ENCODE results near the gene MAPKAPK5.

DNA sequence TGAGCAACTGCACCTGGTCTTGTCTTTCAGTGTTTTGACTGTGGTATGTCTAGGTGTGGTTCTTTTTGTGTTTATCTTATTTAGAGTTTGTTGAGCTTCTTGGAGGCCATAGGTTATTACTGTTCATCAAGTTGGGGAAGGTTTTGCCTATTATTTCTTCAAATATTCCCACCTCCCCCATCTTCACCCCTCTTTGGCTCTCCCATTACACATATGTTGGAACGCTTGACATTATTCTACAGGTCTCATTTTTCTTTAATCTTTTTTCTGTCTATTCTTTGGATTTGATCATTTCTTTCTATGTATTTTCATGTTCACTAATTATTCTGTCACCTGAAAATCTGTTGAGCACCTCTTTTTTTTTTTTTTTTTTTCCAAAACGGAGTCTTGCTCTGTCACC is 16.2 kb downstream of the MAPKAPK5 start:
- TF ChIP-seq EZH2 (IDR thresholded peaks at IDR 0.05; ENCODE audit: borderline replicate concordance, low read depth, low read length, severe bottlenecking): no peak
- TF ChIP-seq, protein P1, sequence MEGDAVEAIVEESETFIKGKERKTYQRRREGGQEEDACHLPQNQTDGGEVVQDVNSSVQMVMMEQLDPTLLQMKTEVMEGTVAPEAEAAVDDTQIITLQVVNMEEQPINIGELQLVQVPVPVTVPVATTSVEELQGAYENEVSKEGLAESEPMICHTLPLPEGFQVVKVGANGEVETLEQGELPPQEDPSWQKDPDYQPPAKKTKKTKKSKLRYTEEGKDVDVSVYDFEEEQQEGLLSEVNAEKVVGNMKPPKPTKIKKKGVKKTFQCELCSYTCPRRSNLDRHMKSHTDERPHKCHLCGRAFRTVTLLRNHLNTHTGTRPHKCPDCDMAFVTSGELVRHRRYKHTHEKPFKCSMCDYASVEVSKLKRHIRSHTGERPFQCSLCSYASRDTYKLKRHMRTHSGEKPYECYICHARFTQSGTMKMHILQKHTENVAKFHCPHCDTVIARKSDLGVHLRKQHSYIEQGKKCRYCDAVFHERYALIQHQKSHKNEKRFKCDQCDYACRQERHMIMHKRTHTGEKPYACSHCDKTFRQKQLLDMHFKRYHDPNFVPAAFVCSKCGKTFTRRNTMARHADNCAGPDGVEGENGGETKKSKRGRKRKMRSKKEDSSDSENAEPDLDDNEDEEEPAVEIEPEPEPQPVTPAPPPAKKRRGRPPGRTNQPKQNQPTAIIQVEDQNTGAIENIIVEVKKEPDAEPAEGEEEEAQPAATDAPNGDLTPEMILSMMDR (IDR thresholded peaks at IDR 0.05; ENCODE audit: borderline replicate concordance, extremely low read depth, low read length, poor library complexity, severe bottlenecking): no peak

Data from DND-41 (cell line).